ENCODE results near the gene CTH.
"Not testable (repeated sequence)": the region's sequence is repeated elsewhere in the genome, so short reads cannot be mapped to it uniquely, and the experiment has no call there.

Gene CTH

DNA sequence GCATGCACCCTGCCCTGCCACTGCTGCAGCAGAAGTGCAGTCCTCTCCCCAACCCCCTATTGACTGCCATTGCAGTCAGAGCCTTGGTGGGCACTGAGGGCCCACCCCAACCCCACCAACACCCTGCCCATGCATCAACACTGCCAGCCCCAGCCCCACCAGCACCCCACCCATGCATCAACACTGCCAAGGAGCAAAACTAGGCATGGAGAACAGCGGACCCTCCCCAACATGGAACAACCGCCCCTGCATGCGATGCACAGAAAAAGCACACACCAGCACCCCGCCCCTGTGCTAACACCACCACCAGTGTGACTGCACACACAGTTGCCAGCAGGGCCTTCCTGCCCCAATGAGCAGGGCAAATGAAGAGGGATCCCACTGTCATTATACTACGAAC lies 57.1 kb downstream of the CTH start:
- TF ChIP-seq, protein P1, sequence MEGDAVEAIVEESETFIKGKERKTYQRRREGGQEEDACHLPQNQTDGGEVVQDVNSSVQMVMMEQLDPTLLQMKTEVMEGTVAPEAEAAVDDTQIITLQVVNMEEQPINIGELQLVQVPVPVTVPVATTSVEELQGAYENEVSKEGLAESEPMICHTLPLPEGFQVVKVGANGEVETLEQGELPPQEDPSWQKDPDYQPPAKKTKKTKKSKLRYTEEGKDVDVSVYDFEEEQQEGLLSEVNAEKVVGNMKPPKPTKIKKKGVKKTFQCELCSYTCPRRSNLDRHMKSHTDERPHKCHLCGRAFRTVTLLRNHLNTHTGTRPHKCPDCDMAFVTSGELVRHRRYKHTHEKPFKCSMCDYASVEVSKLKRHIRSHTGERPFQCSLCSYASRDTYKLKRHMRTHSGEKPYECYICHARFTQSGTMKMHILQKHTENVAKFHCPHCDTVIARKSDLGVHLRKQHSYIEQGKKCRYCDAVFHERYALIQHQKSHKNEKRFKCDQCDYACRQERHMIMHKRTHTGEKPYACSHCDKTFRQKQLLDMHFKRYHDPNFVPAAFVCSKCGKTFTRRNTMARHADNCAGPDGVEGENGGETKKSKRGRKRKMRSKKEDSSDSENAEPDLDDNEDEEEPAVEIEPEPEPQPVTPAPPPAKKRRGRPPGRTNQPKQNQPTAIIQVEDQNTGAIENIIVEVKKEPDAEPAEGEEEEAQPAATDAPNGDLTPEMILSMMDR (IDR thresholded peaks at IDR 0.05): no peak
- no peak for DNase-seq
- Mint-ChIP-seq H3K36me3 (ENCODE audit: low read depth) (no peaks in the 10 kb centered on the region), H3K27me3 (ENCODE audit: low read depth, poor library complexity) (peaks cover 10% of the 10 kb centered on the region), H3K9me3 (no peaks in the 10 kb centered on the region), H3K4me3 (no peak overlapping the region), H3K27ac (no peak overlapping the region), H3K4me1 (no peaks in the 10 kb centered on the region)

- not testable (repeated sequence) for H3K4me3 Mint-ChIP-seq; H3K36me3 Mint-ChIP-seq (ENCODE audit: low read depth); H3K4me1 Mint-ChIP-seq; DNase-seq; H3K27me3 Mint-ChIP-seq (ENCODE audit: low read depth, poor library complexity); H3K9me3 Mint-ChIP-seq; H3K27ac Mint-ChIP-seq
Measured at GRCh38 chr1:70469184-70469583, 58.1 kb downstream of the CTH start.

DNA sequence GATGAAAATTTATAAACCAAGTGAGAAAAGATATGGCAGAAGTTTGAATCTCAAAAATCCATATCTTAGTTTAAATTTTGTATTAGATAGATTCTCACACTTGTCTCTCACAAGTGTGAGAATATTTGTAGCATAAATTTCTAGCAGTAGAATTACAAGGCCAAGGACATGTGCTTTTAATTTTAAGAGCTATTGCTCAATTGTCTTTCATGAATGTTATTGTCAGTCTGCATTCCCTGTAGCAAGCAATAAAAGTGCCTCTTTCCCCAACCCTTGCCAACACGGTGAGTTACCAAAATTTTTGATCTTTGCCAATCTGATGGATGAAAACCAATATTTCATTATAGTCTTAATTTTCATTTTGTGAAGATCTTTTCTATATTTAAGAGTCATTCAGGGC lies 64.0 kb downstream of the CTH start:
- TF ChIP-seq, protein P1 (IDR thresholded peaks at IDR 0.05): no peak
- Mint-ChIP-seq H3K27ac (no peak overlapping the region), H3K4me3 (no peak overlapping the region), H3K27me3 (ENCODE audit: low read depth, poor library complexity) (no peaks in the 10 kb centered on the region), H3K9me3 (no peaks in the 10 kb centered on the region), H3K4me1 (no peaks in the 10 kb centered on the region), H3K36me3 (ENCODE audit: low read depth) (no peaks in the 10 kb centered on the region)
- no peak for DNase-seq

- H3K4me1 Mint-ChIP-seq: no peaks in the 10 kb centered on the region
- no peak overlapping the region for H3K4me3 Mint-ChIP-seq
- TF ChIP-seq, protein P1 (IDR thresholded peaks at IDR 0.05): no peak
- no peaks in the 10 kb centered on the region for H3K9me3 Mint-ChIP-seq
- DNase-seq: no peak
- H3K27me3 Mint-ChIP-seq (ENCODE audit: low read depth, poor library complexity): no peaks in the 10 kb centered on the region
- no peaks in the 10 kb centered on the region for H3K36me3 Mint-ChIP-seq (ENCODE audit: low read depth)
- no peak overlapping the region for H3K27ac Mint-ChIP-seq
Measured at GRCh38 chr1:70477090-70477489, 66.0 kb downstream of the CTH start.

DNA sequence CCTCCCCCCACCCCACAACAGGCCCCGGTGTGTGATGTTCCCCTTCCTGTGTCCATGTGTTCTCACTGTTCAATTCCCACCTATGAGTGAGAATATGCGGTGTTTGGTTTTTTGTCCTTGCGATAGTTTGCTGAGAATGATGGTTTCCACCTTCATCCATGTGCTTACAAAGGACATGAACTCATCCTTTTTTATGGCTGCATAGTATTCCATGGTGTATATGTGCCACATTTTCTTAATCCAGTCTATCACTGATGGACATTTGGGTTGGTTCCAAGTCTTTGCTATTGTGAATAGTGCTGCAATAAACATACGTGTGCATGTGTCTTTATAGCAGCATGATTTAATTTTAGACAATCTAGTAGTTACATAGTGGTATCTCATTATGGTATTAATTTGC lies 66.8 kb downstream of the CTH start:
- not testable (repeated sequence) for DNase-seq, H3K4me1 Mint-ChIP-seq, H3K27ac Mint-ChIP-seq

GRCh38 chr1:70483342-70483741 lies 72.3 kb downstream of the CTH start:
- H3K4me3 Mint-ChIP-seq: no peak overlapping the region

More for the DNA sequence above, 66.8 kb downstream of the CTH start:
- H3K36me3 Mint-ChIP-seq (ENCODE audit: low read depth); H3K4me3 Mint-ChIP-seq; H3K9me3 Mint-ChIP-seq; H3K27me3 Mint-ChIP-seq (ENCODE audit: low read depth, poor library complexity): not testable (repeated sequence)

DNA sequence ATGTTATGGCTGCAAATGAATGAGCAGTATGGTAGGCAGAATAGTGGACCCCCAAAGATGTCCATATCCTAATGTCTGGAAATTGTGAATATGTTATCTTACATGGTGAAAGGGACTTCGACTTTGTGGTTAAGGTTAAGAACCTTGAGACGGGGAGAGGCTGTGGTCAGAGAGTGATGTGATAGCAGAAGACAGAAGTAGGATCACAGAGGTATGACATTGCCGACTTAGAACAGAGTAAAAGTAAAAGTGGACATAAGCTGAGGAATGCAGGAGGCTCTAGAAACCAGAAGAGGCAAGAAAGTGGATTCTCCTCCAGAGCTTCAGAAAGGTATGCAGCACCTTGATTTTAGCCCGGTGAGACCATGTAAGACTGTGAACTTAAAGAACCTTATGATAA lies 74.6 kb downstream of the CTH start:
- TF ChIP-seq, protein P1 (IDR thresholded peaks at IDR 0.05): no peak
- Mint-ChIP-seq H3K9me3 (no peaks in the 10 kb centered on the region), H3K27me3 (ENCODE audit: low read depth, poor library complexity) (peaks cover 2% of the 10 kb centered on the region), H3K4me1 (no peaks in the 10 kb centered on the region), H3K4me3 (no peak overlapping the region), H3K36me3 (ENCODE audit: low read depth) (no peaks in the 10 kb centered on the region), H3K27ac (no peak overlapping the region)
- DNase-seq: no peak

More at GRCh38 chr1:70483342-70483741, 72.3 kb downstream of the CTH start:
- no peak overlapping the region for H3K27ac Mint-ChIP-seq
- H3K27me3 Mint-ChIP-seq (ENCODE audit: low read depth, poor library complexity): no peaks in the 10 kb centered on the region
- H3K9me3 Mint-ChIP-seq: no peaks in the 10 kb centered on the region
- no peaks in the 10 kb centered on the region for H3K36me3 Mint-ChIP-seq (ENCODE audit: low read depth)
- no peak for DNase-seq
- TF ChIP-seq, protein P1 (IDR thresholded peaks at IDR 0.05): no peak
- H3K4me1 Mint-ChIP-seq: no peaks in the 10 kb centered on the region

All from nephron progenitor cell (in vitro differentiated cells).